ENCODE data around the gene ZNF532. TPM values are rescaled to one million over a fixed set of nuclear protein-coding genes. Genes with fewer than 3 reads are reported as not detected.

The ZNF532 gene
- total RNA-seq, 1 experiment from 2014 or later, result 118 TPM

GRCh38 chr18:58887613-58887963 lies 22.9 kb downstream of the ZNF532 start:
- CTCF ChIA-PET, result no interaction called here
- H3K9me3 ChIP-seq (ENCODE audit: low read depth, low read length, poor library complexity, severe bottlenecking), result no peaks in the 10 kb centered on the region
- H3K4me1 ChIP-seq (ENCODE audit: insufficient read depth, low read length, poor library complexity, severe bottlenecking), result peaks cover 32% of the 10 kb centered on the region
- H3K27ac ChIP-seq (ENCODE audit: low read depth, low read length, poor library complexity, severe bottlenecking), result peak overlapping the region; percentile 69
- TF ChIP-seq CTCF (conservative IDR thresholded peaks at IDR 0.05; ENCODE audit: low read depth, low read length), result no peak
- no peak for TF ChIP-seq EZH2 (IDR thresholded peaks at IDR 0.05; ENCODE audit: borderline replicate concordance, low read depth, low read length, poor library complexity, severe bottlenecking)
- peak overlapping the region; percentile 0 for H3K4me3 ChIP-seq (ENCODE audit: low read depth, low read length, poor library complexity, severe bottlenecking)
- peaks cover 1% of the 10 kb centered on the region for H3K36me3 ChIP-seq (ENCODE audit: insufficient read depth, low read length, poor library complexity, severe bottlenecking)
- intact Hi-C loops (cut with micrococcal nuclease; ENCODE audit: unreplicated experiment), result no loop called here
- POLR2A ChIA-PET (ENCODE audit: low non-redundant PET), result no interaction called here
- DNase-seq (ENCODE audit: low spot score), result peak; percentile 78
- BruUV-seq (replicated peaks), result no TSS peak
- H3K27me3 ChIP-seq (replicated peaks; ENCODE audit: insufficient read depth, low read depth, low read length, poor library complexity), result no peaks in the 10 kb centered on the region

DNA sequence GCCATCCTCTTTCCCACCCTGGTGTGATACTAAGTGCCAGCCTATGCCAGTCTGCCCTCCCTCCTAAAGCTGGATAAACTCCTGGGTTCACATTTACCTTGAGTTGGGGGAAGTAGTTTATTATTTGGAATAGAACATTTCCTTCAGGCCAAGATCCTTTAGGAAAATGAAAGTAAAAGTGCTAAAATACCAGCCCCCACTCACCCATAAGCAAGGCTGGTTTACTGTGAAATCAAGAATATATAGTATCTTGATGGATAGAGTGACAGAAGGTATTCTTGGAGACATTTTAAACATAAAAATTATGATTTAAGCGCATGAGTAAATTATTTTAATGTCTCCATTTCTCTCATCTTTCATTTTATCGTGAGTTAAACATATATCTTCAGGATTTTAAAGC lies 27.1 kb downstream of the ZNF532 start:
- ChIA-PET POLR2A (ENCODE audit: low non-redundant PET) (no interaction called here), CTCF (no interaction called here)
- intact Hi-C loops (cut with micrococcal nuclease; ENCODE audit: unreplicated experiment), result no loop called here
- Histone ChIP-seq H3K27me3 (replicated peaks; ENCODE audit: insufficient read depth, low read depth, low read length, poor library complexity) (no peaks in the 10 kb centered on the region), H3K4me3 (ENCODE audit: low read depth, low read length, poor library complexity, severe bottlenecking) (no peak overlapping the region), H3K27ac (ENCODE audit: low read depth, low read length, poor library complexity, severe bottlenecking) (peak overlapping the region; percentile 43), H3K36me3 (ENCODE audit: insufficient read depth, low read length, poor library complexity, severe bottlenecking) (peaks cover 4% of the 10 kb centered on the region), H3K9me3 (ENCODE audit: low read depth, low read length, poor library complexity, severe bottlenecking) (no peaks in the 10 kb centered on the region), H3K4me1 (ENCODE audit: insufficient read depth, low read length, poor library complexity, severe bottlenecking) (peaks cover 55% of the 10 kb centered on the region)
- TF ChIP-seq CTCF (conservative IDR thresholded peaks at IDR 0.05; ENCODE audit: low read depth, low read length), result no peak
- no peak for TF ChIP-seq EZH2 (IDR thresholded peaks at IDR 0.05; ENCODE audit: borderline replicate concordance, low read depth, low read length, poor library complexity, severe bottlenecking)
- DNase-seq (ENCODE audit: low spot score), result no peak
- no TSS peak for BruUV-seq (replicated peaks)

- no peaks in the 10 kb centered on the region for H3K27me3 ChIP-seq (replicated peaks; ENCODE audit: insufficient read depth, low read depth, low read length, poor library complexity)
- no peak for TF ChIP-seq CTCF (conservative IDR thresholded peaks at IDR 0.05; ENCODE audit: low read depth, low read length)
- intact Hi-C loops (cut with micrococcal nuclease; ENCODE audit: unreplicated experiment), result no loop called here
- H3K4me1 ChIP-seq (ENCODE audit: insufficient read depth, low read length, poor library complexity, severe bottlenecking), result peaks cover 48% of the 10 kb centered on the region
- no peak overlapping the region for H3K4me3 ChIP-seq (ENCODE audit: low read depth, low read length, poor library complexity, severe bottlenecking)
- peak overlapping the region; percentile 43 for H3K27ac ChIP-seq (ENCODE audit: low read depth, low read length, poor library complexity, severe bottlenecking)
- peaks cover 4% of the 10 kb centered on the region for H3K36me3 ChIP-seq (ENCODE audit: insufficient read depth, low read length, poor library complexity, severe bottlenecking)
- no peak for DNase-seq (ENCODE audit: low spot score)
- ChIA-PET POLR2A (ENCODE audit: low non-redundant PET) (no interaction called here), CTCF (no interaction called here)
- BruUV-seq (replicated peaks), result no TSS peak
- H3K9me3 ChIP-seq (ENCODE audit: low read depth, low read length, poor library complexity, severe bottlenecking), result no peaks in the 10 kb centered on the region
Observed at GRCh38 chr18:58892488-58892887, 27.8 kb downstream of the ZNF532 start.
